Hematopoietic multipotent progenitor cell (in vitro differentiated cells): ENCODE data around the gene CCM2. TPM values are rescaled to one million over a fixed set of nuclear protein-coding genes. Genes with fewer than 3 reads are reported as not detected.
"Not testable (repeated sequence)": the region's sequence is repeated elsewhere in the genome, so short reads cannot be mapped to it uniquely, and the experiment has no call there.

Experiments used
- DNase-seq, 3 donors: peaks; one replicate each; pipeline ENCODE4 v3.0.0-alpha.2; 2011 to 2015; ENCODE audit warnings: low read depth in 2 of 3, low spot score in 2 of 3
- total RNA-seq: library from RNA; depleted of rRNA; stranded (reverse); fragments of >200 nt; gene quantifications from one replicate; pipeline ENCODE4 v1.2.3, GENCODE V29; 2012

CCM2 gene
- total RNA-seq, 1 donor, result 143 TPM

- no peak for DNase-seq
Measured at GRCh38 chr7:45028138-45028919, 28.3 kb downstream of the CCM2 start.

GRCh38 chr7:45028920-45029344, 28.9 kb downstream of the CCM2 start:
- DNase-seq, result no peak

- DNase-seq, result no peak
Measured at GRCh38 chr7:45031829-45032228, 31.8 kb downstream of the CCM2 start.

- DNase-seq, result no peak
Measured at GRCh38 chr7:45032421-45032820, 32.4 kb downstream of the CCM2 start.

GRCh38 chr7:45033261-45033930, 33.4 kb downstream of the CCM2 start:
- DNase-seq, result no peak

- no peak for DNase-seq
Measured at GRCh38 chr7:45033931-45034290, 33.9 kb downstream of the CCM2 start.

- DNase-seq, result not testable (repeated sequence)
Measured at GRCh38 chr7:45034710-45035109, 34.7 kb downstream of the CCM2 start.

- DNase-seq, result no peak
Measured at GRCh38 chr7:45035371-45035770, 35.4 kb downstream of the CCM2 start.

- no peak for DNase-seq
Measured at GRCh38 chr7:45035893-45036292, 35.9 kb downstream of the CCM2 start.

GRCh38 chr7:45036317-45036716, 36.3 kb downstream of the CCM2 start:
- no peak for DNase-seq

- peak in 2 of 3 donors; percentile 78 to 87 for DNase-seq
Measured at GRCh38 chr7:45036796-45037195, 36.8 kb downstream of the CCM2 start.

GRCh38 chr7:45037876-45038275, 37.9 kb downstream of the CCM2 start:
- no peak for DNase-seq

- no peak for DNase-seq
Measured at GRCh38 chr7:45039106-45039505, 39.1 kb downstream of the CCM2 start.

GRCh38 chr7:45044338-45044737, 44.3 kb downstream of the CCM2 start:
- DNase-seq, result no peak

- no peak for DNase-seq
Measured at GRCh38 chr7:45048748-45049147, 48.7 kb downstream of the CCM2 start.

GRCh38 chr7:45050198-45050597, 50.2 kb downstream of the CCM2 start:
- DNase-seq, result no peak

- no peak for DNase-seq
Measured at GRCh38 chr7:45052011-45052410, 52.0 kb downstream of the CCM2 start.

GRCh38 chr7:45053401-45053800, 53.4 kb downstream of the CCM2 start:
- no peak for DNase-seq

GRCh38 chr7:45053941-45054340, 53.9 kb downstream of the CCM2 start:
- DNase-seq, result no peak

- no peak for DNase-seq
Measured at GRCh38 chr7:45054442-45054841, 54.4 kb downstream of the CCM2 start.

- no peak for DNase-seq
Measured at GRCh38 chr7:45055016-45055415, 55.0 kb downstream of the CCM2 start.

- no peak for DNase-seq
Measured at GRCh38 chr7:45055594-45056219, 55.7 kb downstream of the CCM2 start.
